PC-3 (cell line): Measurements from ENCODE around the gene KDM3B. TPM values are rescaled to one million over a fixed set of nuclear protein-coding genes. Genes with fewer than 3 reads are reported as not detected.

Source experiments
- ATAC-seq: fragments of 200-7000 bp; cut with Tn5 transposase; 2 replicates; pipeline ENCODE4 v1.9.1; 2020; ENCODE audit warnings: mild to moderate bottlenecking, moderate library complexity
- BruUV-seq: library from RNA; stranded (reverse); fragments of 400-500 nt; replicated peaks from 2 replicates; lab custom pipeline; 2021; lab: Mats Ljungman, UMichigan
- CTCF ChIA-PET: fragments of 300-600 bp; sonication (Branson Sonifier 250); formaldehyde crosslinking; loops from one replicate; lab custom pipeline; 2022; ENCODE audit warnings: antibody characterized with exemption; lab: Charles Lee
- POLR2A ChIA-PET: fragments of 300-600 bp; sonication (Branson Sonifier 250); formaldehyde crosslinking; loops from one replicate; lab custom pipeline; 2022; ENCODE audit warnings: antibody characterized with exemption; ENCODE audit not compliant: unreplicated experiment; lab: Charles Lee
- DNase-seq: peaks from one replicate; pipeline ENCODE4 v3.0.0-alpha.2; 2015
- H2AFZ ChIP-seq: fragments of 300-600 bp; sonication (generic); 2 replicates; pipeline ENCODE4 v1.6.0; 2016; ENCODE audit warnings: antibody characterized with exemption, low read length
- H3F3A ChIP-seq: fragments of 300-600 bp; sonication (generic); one replicate; pipeline ENCODE4 v1.6.0; 2017; ENCODE audit warnings: antibody characterized with exemption, low read length, control low read depth, mild to moderate bottlenecking; ENCODE audit not compliant: unreplicated experiment
- H3K27ac ChIP-seq: fragments of 300-600 bp; sonication (generic); 2 replicates; pipeline ENCODE4 v1.5.1; 2016; ENCODE audit warnings: mild to moderate bottlenecking, low read length
- H3K27me3 ChIP-seq: fragments of 300-600 bp; sonication (generic); 2 replicates; pipeline ENCODE4 v1.6.1; 2016; ENCODE audit warnings: low read length, mixed read lengths
- H3K36me3 ChIP-seq: fragments of 300-600 bp; sonication (generic); 2 replicates; pipeline ENCODE4 v1.6.1; 2016; ENCODE audit warnings: low read depth, mixed run types, low read length, mixed read lengths
- H3K4me1 ChIP-seq: fragments of 300-600 bp; sonication (generic); 2 replicates; pipeline ENCODE4 v1.5.1; 2016; ENCODE audit warnings: low read length; ENCODE audit not compliant: insufficient read depth
- H3K4me2 ChIP-seq: fragments of 300-600 bp; sonication (generic); 2 replicates; pipeline ENCODE4 v1.6.0; 2016; ENCODE audit warnings: low read length
- H3K4me3 ChIP-seq: fragments of 300-600 bp; sonication (generic); 2 replicates; pipeline ENCODE4 v1.5.1; 2016; ENCODE audit warnings: mild to moderate bottlenecking, low read length, mixed read lengths
- H3K79me2 ChIP-seq: fragments of 300-600 bp; sonication (generic); 2 replicates; pipeline ENCODE4 v1.6.1; 2017; ENCODE audit warnings: low read length, mixed read lengths
- H3K9ac ChIP-seq: fragments of 300-600 bp; sonication (generic); 2 replicates; pipeline ENCODE4 v1.6.0; 2016; ENCODE audit warnings: mild to moderate bottlenecking, low read length
- H3K9me2 ChIP-seq: fragments of 300-600 bp; sonication (generic); replicated peaks from 2 replicates; pipeline ENCODE4 v1.6.1; 2016; ENCODE audit warnings: mixed run types, low read length, mixed read lengths
- H3K9me3 ChIP-seq: fragments of 300-600 bp; sonication (generic); 2 replicates; pipeline ENCODE4 v1.6.1; 2016; ENCODE audit warnings: low read length, mixed read lengths
- H4K20me1 ChIP-seq: fragments of 300-600 bp; sonication (generic); 2 replicates; pipeline ENCODE4 v1.6.1; 2016; ENCODE audit warnings: low read length, mixed read lengths
- EZH2 ChIP-seq: fragments of 300-600 bp; sonication (generic); IDR thresholded peaks from one replicate; pipeline ENCODE4 v1.6.1; 2017; ENCODE audit warnings: antibody characterized with exemption, mild to moderate bottlenecking, low read length; ENCODE audit not compliant: unreplicated experiment
- EZH2phosphoT487 ChIP-seq: fragments of 300-600 bp; sonication (generic); IDR thresholded peaks from 2 replicates; pipeline ENCODE4 v1.6.1; 2018; ENCODE audit warnings: mild to moderate bottlenecking, antibody characterized with exemption, low read length, borderline replicate concordance
- intact Hi-C: fragments of 100-400 bp; cut with micrococcal nuclease; formaldehyde crosslinking; loops from 2 replicates; pipeline ENCODE4 v1.9.0; 2023
- total RNA-seq: library from RNA; depleted of rRNA; stranded (reverse); fragments of >200 nt; gene quantifications from 2 replicates; pipeline ENCODE4 v1.2.3, GENCODE V29; 2014
- TF ChIP-seq, protein P1 (sequence below): fragments of 300-600 bp; sonication (generic); conservative IDR thresholded peaks from 2 replicates; pipeline ENCODE4 v1.5.1; 2017; ENCODE audit warnings: antibody characterized with exemption, low read depth, mild to moderate bottlenecking, low read length

The KDM3B gene
- total RNA-seq, 1 experiment from 2014 or later = 21.7 TPM

DNA sequence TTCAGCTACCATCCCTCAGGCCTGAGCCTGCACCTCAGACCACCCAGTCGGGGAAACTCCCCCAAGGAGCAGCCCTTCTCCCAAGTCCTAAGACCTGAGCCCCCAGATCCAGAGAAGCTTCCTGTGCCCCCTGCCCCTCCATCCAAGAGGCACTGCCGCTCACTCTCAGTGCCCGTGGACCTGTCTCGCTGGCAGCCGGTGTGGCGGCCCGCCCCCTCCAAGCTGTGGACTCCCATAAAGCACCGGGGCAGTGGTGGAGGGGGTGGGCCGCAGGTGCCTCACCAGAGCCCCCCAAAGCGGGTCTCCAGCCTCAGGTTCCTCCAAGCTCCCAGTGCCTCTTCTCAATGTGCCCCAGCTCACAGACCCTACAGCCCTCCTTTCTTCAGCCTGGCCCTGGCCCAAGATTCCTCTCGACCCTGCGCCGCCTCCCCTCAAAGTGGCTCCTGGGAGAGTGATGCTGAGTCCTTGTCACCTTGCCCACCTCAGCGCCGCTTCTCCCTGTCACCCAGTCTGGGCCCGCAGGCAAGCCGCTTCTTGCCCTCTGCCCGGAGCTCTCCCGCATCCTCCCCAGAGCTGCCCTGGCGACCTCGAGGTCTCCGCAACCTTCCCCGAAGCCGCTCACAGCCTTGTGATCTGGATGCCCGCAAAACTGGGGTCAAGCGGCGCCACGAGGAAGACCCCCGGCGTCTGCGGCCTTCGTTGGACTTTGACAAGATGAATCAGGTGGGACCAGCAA is 7.4 kb upstream of the KDM3B start:
- Histone ChIP-seq H3K79me2 (peaks cover 21% of the 10 kb centered on the region), H3K27ac (no peak overlapping the region), H3K27me3 (no peaks in the 10 kb centered on the region), H3K9me2 (no peaks in the 10 kb centered on the region), H3K4me3 (no peak overlapping the region), H2AFZ (no peak overlapping the region), H3K4me1 (no peaks in the 10 kb centered on the region), H3K36me3 (peaks cover 20% of the 10 kb centered on the region), H3K9ac (no peak overlapping the region), H3K9me3 (no peaks in the 10 kb centered on the region), H3F3A (no peaks in the 10 kb centered on the region), H4K20me1 (0 out of 2 replicates have a peak, but pooled peaks cover 5% of the 10 kb centered on the region), H3K4me2 (no peak overlapping the region)
- DNase-seq (no peak), ATAC-seq (no peak)
- ChIA-PET CTCF (no interaction called here), POLR2A (no interaction called here)
- intact Hi-C loops = no loop called here
- TF ChIP-seq, protein P1, sequence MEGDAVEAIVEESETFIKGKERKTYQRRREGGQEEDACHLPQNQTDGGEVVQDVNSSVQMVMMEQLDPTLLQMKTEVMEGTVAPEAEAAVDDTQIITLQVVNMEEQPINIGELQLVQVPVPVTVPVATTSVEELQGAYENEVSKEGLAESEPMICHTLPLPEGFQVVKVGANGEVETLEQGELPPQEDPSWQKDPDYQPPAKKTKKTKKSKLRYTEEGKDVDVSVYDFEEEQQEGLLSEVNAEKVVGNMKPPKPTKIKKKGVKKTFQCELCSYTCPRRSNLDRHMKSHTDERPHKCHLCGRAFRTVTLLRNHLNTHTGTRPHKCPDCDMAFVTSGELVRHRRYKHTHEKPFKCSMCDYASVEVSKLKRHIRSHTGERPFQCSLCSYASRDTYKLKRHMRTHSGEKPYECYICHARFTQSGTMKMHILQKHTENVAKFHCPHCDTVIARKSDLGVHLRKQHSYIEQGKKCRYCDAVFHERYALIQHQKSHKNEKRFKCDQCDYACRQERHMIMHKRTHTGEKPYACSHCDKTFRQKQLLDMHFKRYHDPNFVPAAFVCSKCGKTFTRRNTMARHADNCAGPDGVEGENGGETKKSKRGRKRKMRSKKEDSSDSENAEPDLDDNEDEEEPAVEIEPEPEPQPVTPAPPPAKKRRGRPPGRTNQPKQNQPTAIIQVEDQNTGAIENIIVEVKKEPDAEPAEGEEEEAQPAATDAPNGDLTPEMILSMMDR = no peak
- TF ChIP-seq EZH2 (no peak), EZH2phosphoT487 (no peak)
- no TSS peak for BruUV-seq

DNA sequence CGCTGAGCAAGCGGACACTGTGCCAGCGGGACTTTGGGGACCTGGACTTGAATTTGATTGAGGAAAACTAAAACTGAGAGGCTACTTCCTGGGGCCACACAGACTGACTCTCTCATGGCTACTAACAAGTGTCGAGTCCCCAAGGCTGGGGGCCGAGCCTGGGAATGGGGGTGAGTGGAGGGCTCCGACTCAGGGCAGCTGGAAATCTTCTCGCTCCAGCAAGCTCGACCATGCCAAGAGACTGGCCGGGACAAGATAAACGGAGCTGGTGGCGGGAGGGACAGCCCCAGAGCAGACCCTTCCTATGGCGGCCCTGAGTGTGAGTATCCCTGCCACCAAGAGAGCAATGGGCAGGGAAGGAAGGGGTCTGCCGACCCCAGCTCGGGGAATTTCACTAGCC is 5.6 kb upstream of the KDM3B start:
- no peaks in the 10 kb centered on the region for H3K4me1 ChIP-seq
- BruUV-seq = no TSS peak
- ChIA-PET POLR2A (no interaction called here), CTCF (no interaction called here)
- TF ChIP-seq, protein P1 = no peak
- no peak for TF ChIP-seq EZH2phosphoT487
- no peak overlapping the region for H3K27ac ChIP-seq
- H3F3A ChIP-seq = no peaks in the 10 kb centered on the region
- no peak overlapping the region for H3K4me2 ChIP-seq
- 0 out of 2 replicates have a peak, but pooled peaks cover 2% of the 10 kb centered on the region for H3K79me2 ChIP-seq
- DNase-seq (no peak), ATAC-seq (no peak)
- no peak overlapping the region for H3K9ac ChIP-seq
- no peaks in the 10 kb centered on the region for H3K27me3 ChIP-seq
- intact Hi-C loops = no loop called here
- no peaks in the 10 kb centered on the region; the same call in 1 of the 2 replicates for H3K9me3 ChIP-seq
- H3K9me2 ChIP-seq = no peaks in the 10 kb centered on the region
- no peak overlapping the region for H2AFZ ChIP-seq
- H4K20me1 ChIP-seq = no peaks in the 10 kb centered on the region
- no peak overlapping the region for H3K4me3 ChIP-seq
- H3K36me3 ChIP-seq = peaks cover 18% of the 10 kb centered on the region
